Gastroesophageal sphincter (tissue), 4 donors: ENCODE measurements around the gene CRYL1. TPM values are rescaled to one million over a fixed set of nuclear protein-coding genes. Genes with fewer than 3 reads are reported as not detected.

Experiments
- ATAC-seq: fragments of 150-250 bp; one replicate; pipeline ENCODE4 v1.9.1; 2016; ENCODE audit warnings: mild to moderate bottlenecking, moderate library complexity
- H3K27ac ChIP-seq, 4 donors: fragments of 200-600 bp; sonication (generic) in 3 of 4; 1 replicate in 3 of 4; 2 replicates in 1 of 4; pipeline ENCODE4 v1.5.1; 2016 to 2019
- H3K27me3 ChIP-seq: fragments of 200-600 bp; sonication (generic); one replicate; pipeline ENCODE4 v1.5.1; 2019
- H3K36me3 ChIP-seq, 2 donors: fragments of 200-600 bp; sonication (generic); one replicate each; pipeline ENCODE4 v1.5.1; 2019; ENCODE audit warnings: control low read depth in 1 of 2
- H3K4me1 ChIP-seq, 3 donors: fragments of 200-600 bp; sonication (generic); 1 replicate in 2 of 3; 2 replicates in 1 of 3; pipeline ENCODE4 v1.5.1; 2016 to 2019; ENCODE audit warnings: control low read depth in 2 of 3
- H3K4me3 ChIP-seq, 2 donors: fragments of 200-600 bp; sonication (generic); one replicate each; pipeline ENCODE4 v1.5.1; 2019; ENCODE audit warnings: mild to moderate bottlenecking in 1 of 2, moderate library complexity in 1 of 2
- H3K9me3 ChIP-seq, 3 donors: fragments of 200-600 bp; sonication (generic); one replicate each; pipeline ENCODE4 v1.5.1; 2017 to 2019; ENCODE audit warnings: control low read depth in 2 of 3
- EP300 ChIP-seq: sonication (generic); formaldehyde crosslinking; IDR thresholded peaks from one replicate; pipeline ENCODE4 v1.6.1; 2017; ENCODE audit warnings: antibody characterized with exemption, mild to moderate bottlenecking
- POLR2A ChIP-seq, 2 donors: fragments of 450-650 bp; IDR thresholded peaks; one replicate each; pipeline ENCODE4 v1.6.1; 2017; ENCODE audit warnings: antibody characterized with exemption in 2 of 2, mild to moderate bottlenecking in 2 of 2, moderate library complexity in 1 of 2
- POLR2AphosphoS5 ChIP-seq: sonication (generic); formaldehyde crosslinking; IDR thresholded peaks from one replicate; pipeline ENCODE4 v1.6.1; 2017; ENCODE audit warnings: antibody characterized with exemption
- WGBS, 2 donors: methylation state at CpG; one replicate each; pipeline ENCODE4 v1.1.5; 2018; ENCODE audit warnings: low coverage in 1 of 2; 5-methylcytosine and 5-hydroxymethylcytosine counted together
- total RNA-seq, 4 donors: library from RNA; depleted of rRNA; stranded (reverse); fragments of >200 nt; gene quantifications; one replicate each; pipeline ENCODE4 v1.1.0, GENCODE V29; 2016
- TF ChIP-seq, protein P1 (sequence below), 4 experiments: fragments of 200-600 bp in 2 of 4; fragments of 450-650 bp in 2 of 4; sonication (generic) in 1 of 4; IDR thresholded peaks; one replicate each; pipeline ENCODE4 v1.5.1; 2017 to 2019; ENCODE audit warnings: antibody characterized with exemption in 4 of 4, mild to moderate bottlenecking in 2 of 4, moderate library complexity in 2 of 4

The CRYL1 gene
- total RNA-seq = 10 to 100 TPM; 45.9 to 55.9 (median 47.0) TPM

GRCh38 chr13:20525601-20526544, at the start of gene CRYL1:
CRYL1 (minus strand) TSS chr13:20525857; CDS start chr13:20525794, 63 bp downstream.
- Histone ChIP-seq H3K4me1 (peaks cover 0 to 34% (median 4%) of the 10 kb centered on the region in 3 donors), H3K9me3 (no peaks in the 10 kb centered on the region), H3K27ac (peak within 1 kb of the TSS; percentile 64 to 91 (median 87)), H3K36me3 (no peaks in the 10 kb centered on the region), H3K27me3 (no peaks in the 10 kb centered on the region), H3K4me3 (peak within 1 kb of the TSS; percentile 67 to 97)
- peak; percentile 62 for TF ChIP-seq POLR2AphosphoS5
- no peak for TF ChIP-seq EP300
- TF ChIP-seq, protein P1, sequence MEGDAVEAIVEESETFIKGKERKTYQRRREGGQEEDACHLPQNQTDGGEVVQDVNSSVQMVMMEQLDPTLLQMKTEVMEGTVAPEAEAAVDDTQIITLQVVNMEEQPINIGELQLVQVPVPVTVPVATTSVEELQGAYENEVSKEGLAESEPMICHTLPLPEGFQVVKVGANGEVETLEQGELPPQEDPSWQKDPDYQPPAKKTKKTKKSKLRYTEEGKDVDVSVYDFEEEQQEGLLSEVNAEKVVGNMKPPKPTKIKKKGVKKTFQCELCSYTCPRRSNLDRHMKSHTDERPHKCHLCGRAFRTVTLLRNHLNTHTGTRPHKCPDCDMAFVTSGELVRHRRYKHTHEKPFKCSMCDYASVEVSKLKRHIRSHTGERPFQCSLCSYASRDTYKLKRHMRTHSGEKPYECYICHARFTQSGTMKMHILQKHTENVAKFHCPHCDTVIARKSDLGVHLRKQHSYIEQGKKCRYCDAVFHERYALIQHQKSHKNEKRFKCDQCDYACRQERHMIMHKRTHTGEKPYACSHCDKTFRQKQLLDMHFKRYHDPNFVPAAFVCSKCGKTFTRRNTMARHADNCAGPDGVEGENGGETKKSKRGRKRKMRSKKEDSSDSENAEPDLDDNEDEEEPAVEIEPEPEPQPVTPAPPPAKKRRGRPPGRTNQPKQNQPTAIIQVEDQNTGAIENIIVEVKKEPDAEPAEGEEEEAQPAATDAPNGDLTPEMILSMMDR (IDR thresholded peaks at IDR 0.05) = peak in 1 of 4 experiments; percentile 11
- TF ChIP-seq POLR2A (IDR thresholded peaks at IDR 0.05) = peak; percentile 74 to 86
- peak; percentile 96 for ATAC-seq
- 0% methylated on average over 3 to 5 of the region's 89 CpGs for WGBS, 2 donors

DNA sequence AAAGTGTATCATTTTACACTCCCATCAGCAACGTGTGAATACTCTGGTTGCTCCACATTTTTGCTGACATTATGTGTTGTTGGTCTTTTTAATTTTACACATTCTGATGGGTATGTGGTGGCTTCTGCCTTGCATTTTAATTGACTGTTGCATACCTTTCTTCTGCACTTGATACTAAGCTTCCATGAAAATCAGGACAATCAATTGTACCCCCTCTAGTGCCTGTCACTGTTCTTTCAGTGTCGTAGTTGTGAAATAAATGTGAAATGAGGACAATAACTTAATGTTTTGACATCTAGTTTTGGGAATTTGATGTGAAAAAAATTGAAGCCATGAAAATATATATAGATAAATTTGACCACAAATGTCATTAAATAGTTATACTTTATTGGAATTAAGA, 48.0 kb upstream of the CRYL1 start:
- Histone ChIP-seq H3K4me3 (no peak overlapping the region), H3K36me3 (peaks cover 0 to 27% of the 10 kb centered on the region in 2 donors), H3K9me3 (peaks cover 0 to 10% (median 0%) of the 10 kb centered on the region in 3 donors), H3K27me3 (no peaks in the 10 kb centered on the region), H3K27ac (no peak overlapping the region), H3K4me1 (peaks cover 0 to under 1% (median 0%) of the 10 kb centered on the region in 3 donors)
- no peak for TF ChIP-seq EP300
- WGBS, 2 donors = 40 to 47% methylated on average over 1 to 2 of the region's 2 CpGs
- ATAC-seq = no peak

- peaks cover 0 to 25% of the 10 kb centered on the region in 2 donors for H3K36me3 ChIP-seq
- H3K27me3 ChIP-seq = no peaks in the 10 kb centered on the region
- H3K9me3 ChIP-seq = peaks cover 0 to 10% (median 0%) of the 10 kb centered on the region in 3 donors
- peaks cover 0 to 5% (median 2%) of the 10 kb centered on the region in 3 donors for H3K4me1 ChIP-seq
- no peak for ATAC-seq
- no peak overlapping the region for H3K4me3 ChIP-seq
- H3K27ac ChIP-seq = no peak overlapping the region
- TF ChIP-seq EP300 (no peak), POLR2AphosphoS5 (no peak)
- TF ChIP-seq, protein P1 (IDR thresholded peaks at IDR 0.05) = no peak
- 46 to 72% methylated on average over 4 of the region's 4 CpGs for WGBS, 2 donors
These were observed 47.5 kb upstream of the CRYL1 start for GRCh38 chr13:20573186-20573585.

DNA sequence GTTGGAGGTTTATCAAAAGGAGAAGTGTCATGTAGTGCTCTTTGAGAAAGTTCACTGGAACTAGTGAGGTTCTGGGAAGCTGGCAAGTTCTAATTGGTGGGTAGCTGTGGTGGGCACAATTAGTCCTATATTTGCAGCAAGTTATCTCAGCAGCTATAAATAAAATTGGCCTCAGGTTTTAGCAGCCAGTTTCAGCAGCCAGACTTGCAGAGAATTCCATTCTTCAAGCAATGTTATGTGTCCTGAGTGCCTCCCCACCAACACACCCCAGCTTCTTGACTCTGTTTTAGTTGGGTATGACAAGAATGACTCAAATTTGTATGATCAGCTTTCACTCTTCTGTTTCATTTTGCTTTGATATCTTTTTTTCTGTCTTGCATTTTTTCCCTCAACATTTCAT, 46.0 kb upstream of the CRYL1 start:
- Histone ChIP-seq H3K36me3 (peaks cover 0 to 16% of the 10 kb centered on the region in 2 donors), H3K4me1 (peaks cover 0 to 11% (median 5%) of the 10 kb centered on the region in 3 donors), H3K27ac (no peak overlapping the region), H3K9me3 (peaks cover 0 to 5% (median 0%) of the 10 kb centered on the region in 3 donors), H3K27me3 (no peaks in the 10 kb centered on the region), H3K4me3 (no peak overlapping the region)
- ATAC-seq = no peak
- TF ChIP-seq EP300 = no peak
- TF ChIP-seq POLR2AphosphoS5 = no peak
- TF ChIP-seq, protein P1 (IDR thresholded peaks at IDR 0.05) = no peak
- TF ChIP-seq POLR2A (IDR thresholded peaks at IDR 0.05) = no peak

GRCh38 chr13:20570517-20570916, 44.9 kb upstream of the CRYL1 start:
- H3K27ac ChIP-seq = no peak overlapping the region
- H3K4me1 ChIP-seq = peaks cover 0 to 11% (median 5%) of the 10 kb centered on the region in 3 donors
- H3K27me3 ChIP-seq = no peaks in the 10 kb centered on the region
- ATAC-seq = no peak
- WGBS, 2 donors = 80 to 100% methylated on average over 1 of the region's 1 CpG
- no peak overlapping the region for H3K4me3 ChIP-seq
- peaks cover 0 to 7% of the 10 kb centered on the region in 2 donors for H3K36me3 ChIP-seq
- no peaks in the 10 kb centered on the region for H3K9me3 ChIP-seq
- TF ChIP-seq, protein P1 (IDR thresholded peaks at IDR 0.05) = no peak
- TF ChIP-seq POLR2A (IDR thresholded peaks at IDR 0.05) = no peak
